ENCODE results near the gene PKNOX2. TPM values are rescaled to one million over a fixed set of nuclear protein-coding genes. Genes with fewer than 3 reads are reported as not detected.

Gene PKNOX2
- total and polyA plus RNA-seq, 2 of the 8 experiments (the other 6 are each of a cell fraction or from before 2014, with no cell fraction given), result 2.0 TPM

GRCh38 chr11:125239585-125240560 lies 75.3 kb downstream of the PKNOX2 start:
- H3K27me3 ChIP-seq (replicated peaks in 1 of 4; ENCODE audit: control insufficient read depth in 3 of 4, extremely low read depth in 1 of 4, insufficient read depth in 3 of 4, low read length in 3 of 4), result peaks cover 0 to 4% (median 0%) of the 10 kb centered on the region in 4 experiments; a peak in 1 of 7 replicates
- no peaks in the 10 kb centered on the region for H3K79me2 ChIP-seq (ENCODE audit: control insufficient read depth in 1 of 2, insufficient read depth in 2 of 2, low read length in 2 of 2)
- FAIRE-seq, result no peak
- H4K8ac ChIP-seq (ENCODE audit: extremely low read depth, insufficient read depth, low read length), result no peak overlapping the region
- no peaks in the 10 kb centered on the region for H4K20me1 ChIP-seq (replicated peaks in 1 of 2; ENCODE audit: control insufficient read depth in 1 of 2, insufficient read depth in 2 of 2, low read length in 2 of 2)
- H3K4me2 ChIP-seq (ENCODE audit: insufficient read depth in 1 of 2, low read depth in 2 of 2, low read length in 2 of 2), result peak overlapping the region; percentile 3 to 10; a peak in 2 of 4 replicates
- no peak overlapping the region for H3K23ac ChIP-seq (ENCODE audit: insufficient read length)
- no peak overlapping the region for H4K91ac ChIP-seq (replicated peaks; ENCODE audit: insufficient read length, low read length)
- no peak overlapping the region; the same call in 1 of the 2 replicates for H2BK12ac ChIP-seq (ENCODE audit: low read depth, low read length)
- no peaks in the 10 kb centered on the region for H3K79me1 ChIP-seq (ENCODE audit: low read depth, low read length)
- H2AK5ac ChIP-seq (ENCODE audit: low read depth, low read length), result no peak overlapping the region
- peak overlapping the region in 1 of 4 experiments; percentile 1; a peak in 1 of 8 replicates for H3K4me3 ChIP-seq (ENCODE audit: extremely low read depth in 1 of 4, insufficient read depth in 2 of 4, low read depth in 3 of 4, low read length in 4 of 4)
- H3K9me3 ChIP-seq (ENCODE audit: insufficient read depth in 2 of 2, low read depth in 1 of 2, low read length in 1 of 2), result no peaks in the 10 kb centered on the region
- no peak overlapping the region for H3K9ac ChIP-seq (replicated peaks in 1 of 4; ENCODE audit: extremely low read depth in 1 of 4, low read depth in 3 of 4, low read length in 3 of 4)
- H3K23me2 ChIP-seq (ENCODE audit: low read depth, low read length), result 0 out of 2 replicates have a peak, but pooled peaks cover 2% of the 10 kb centered on the region
- peak overlapping the region; percentile 24; the same call in 1 of the 2 replicates for H2BK20ac ChIP-seq (ENCODE audit: low read length)
- no peaks in the 10 kb centered on the region for H3K36me3 ChIP-seq (ENCODE audit: control insufficient read depth in 2 of 4, insufficient read depth in 4 of 4, low read length in 3 of 4)
- H3K4me1 ChIP-seq (replicated peaks in 1 of 4; ENCODE audit: control insufficient read depth in 3 of 4, insufficient read depth in 4 of 4, low read length in 3 of 4), result peaks cover 0 to 23% (median 8%) of the 10 kb centered on the region in 4 experiments; a peak in 5 of 7 replicates
- H3K14ac ChIP-seq (ENCODE audit: insufficient read length), result no peak overlapping the region
- ChIA-PET POLR2A (ENCODE audit: partially characterized antibody) (interaction anchor here (0.7 to 1.6 kb wide), 4 partner anchors 11 to 71 kb away, joined by 3 to 5 read pairs (median 3); no protein-coding TSS in a partner anchor), CTCF (ENCODE audit: partially characterized antibody) (interaction anchor here (0.8 to 3.4 kb wide), 16 partner anchors 11 to 164 kb away, joined by 3 to 9 read pairs (median 4); no protein-coding TSS in a partner anchor)
- H2BK5ac ChIP-seq (ENCODE audit: low read depth, low read length), result no peak overlapping the region
- WGBS, 2 experiments (ENCODE audit: extremely low coverage in 1 of 2, insufficient coverage in 1 of 2, insufficient read length in 1 of 2, insufficient replicate concordance in 2 of 2, low coverage in 1 of 2, low lambda C conversion rate in 2 of 2, missing lambda C conversion rate in 1 of 2), result 48% methylated on average over 25 of the region's 26 CpGs; no CpG with 5 or more reads in 1 of the 2 experiments
- H4K5ac ChIP-seq (ENCODE audit: insufficient read length, low read depth, low read length), result no peak overlapping the region
- H2BK120ac ChIP-seq (replicated peaks; ENCODE audit: low read depth, low read length), result no peak overlapping the region
- no peak overlapping the region for H3K27ac ChIP-seq (ENCODE audit: low read depth, low read length)
- H3K18ac ChIP-seq (ENCODE audit: extremely low read depth, low read length), result 0 out of 2 replicates have a peak overlapping the region, but pooled peaks have one; percentile 15
- no peak overlapping the region for H3K4ac ChIP-seq (replicated peaks; ENCODE audit: insufficient read length, low read depth, low read length)
- no peak for DNase-seq (ENCODE audit: low read depth in 1 of 2, low spot score in 2 of 2)
- 0 out of 2 replicates have a peak overlapping the region, but pooled peaks have one; percentile 34 for H2AFZ ChIP-seq (ENCODE audit: low read length)
- H3K56ac ChIP-seq (replicated peaks; ENCODE audit: insufficient read length, low read depth, low read length), result no peak overlapping the region
- no peak overlapping the region for H2BK15ac ChIP-seq (ENCODE audit: low read length)
- no peak for TF ChIP-seq MAFK (IDR thresholded peaks at IDR 0.05; ENCODE audit: low read depth, low read length)
- peak; percentile 99 for TF ChIP-seq CEBPB (IDR thresholded peaks at IDR 0.05; ENCODE audit: low read depth, low read length)
- no peak for TF ChIP-seq SP1 (IDR thresholded peaks at IDR 0.05; ENCODE audit: low read depth, low read length)
- TF ChIP-seq HDAC6 (IDR thresholded peaks at IDR 0.05; ENCODE audit: low read depth, low read length), result no peak
- peak; percentile 5 for TF ChIP-seq NANOG (IDR thresholded peaks at IDR 0.05; ENCODE audit: insufficient read depth, low read depth, low read length, poor library complexity, severe bottlenecking)
- no peak for TF ChIP-seq RXRA (IDR thresholded peaks at IDR 0.05; ENCODE audit: insufficient read depth, low read depth, low read length)
- no peak for TF ChIP-seq JUND (IDR thresholded peaks at IDR 0.05; ENCODE audit: low read length)
- TF ChIP-seq KDM1A (IDR thresholded peaks at IDR 0.05; ENCODE audit: borderline replicate concordance, low read length), result no peak
- no peak for TF ChIP-seq TEAD4 (IDR thresholded peaks at IDR 0.05; ENCODE audit: low read depth, low read length)
- TF ChIP-seq ATF3 (IDR thresholded peaks at IDR 0.05; ENCODE audit: insufficient read depth, low read depth, low read length), result no peak

Measured in H1 (cell line).